MM.1S (cell line): ENCODE results near the gene FBXL19.

ENCODE experiments used
- EZH2 ChIP-seq: fragments of 300-600 bp; sonication (generic); optimal IDR thresholded peaks from 2 replicates; pipeline ENCODE3; 2017; ENCODE audit warnings: low read depth, mild to moderate bottlenecking, antibody characterized with exemption, low read length, mixed read lengths
- EZH2phosphoT487 ChIP-seq: fragments of 300-600 bp; sonication (generic); IDR thresholded peaks from 2 replicates; pipeline ENCODE4 v1.6.1; 2018; ENCODE audit warnings: antibody characterized with exemption, low read length
- TF ChIP-seq, protein P1 (sequence below): fragments of 300-600 bp; sonication (generic); IDR thresholded peaks from 2 replicates; pipeline ENCODE4 v1.5.1; 2016; ENCODE audit warnings: antibody characterized with exemption, low read length, mixed read lengths

DNA sequence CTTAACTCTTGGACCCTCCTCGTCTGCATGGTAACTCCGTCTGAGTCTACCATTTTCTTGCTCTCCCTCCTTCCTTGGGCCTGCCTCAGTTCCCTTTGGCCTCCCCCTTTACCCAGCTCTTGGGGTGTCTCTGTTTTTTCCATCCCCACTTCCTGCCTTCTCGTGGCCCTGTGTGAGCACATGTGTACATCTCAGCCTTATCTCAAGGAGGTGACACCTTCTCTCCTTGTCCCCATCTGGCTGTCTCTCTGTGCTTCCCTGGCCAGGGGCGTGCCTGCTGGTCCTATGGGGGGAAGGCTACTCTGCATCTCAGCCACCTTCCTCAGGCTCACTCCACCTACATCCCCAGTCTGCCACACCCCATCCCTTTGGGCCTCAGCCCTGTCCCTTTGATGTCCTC is 20.4 kb upstream of the FBXL19 start:
- TF ChIP-seq, protein P1, sequence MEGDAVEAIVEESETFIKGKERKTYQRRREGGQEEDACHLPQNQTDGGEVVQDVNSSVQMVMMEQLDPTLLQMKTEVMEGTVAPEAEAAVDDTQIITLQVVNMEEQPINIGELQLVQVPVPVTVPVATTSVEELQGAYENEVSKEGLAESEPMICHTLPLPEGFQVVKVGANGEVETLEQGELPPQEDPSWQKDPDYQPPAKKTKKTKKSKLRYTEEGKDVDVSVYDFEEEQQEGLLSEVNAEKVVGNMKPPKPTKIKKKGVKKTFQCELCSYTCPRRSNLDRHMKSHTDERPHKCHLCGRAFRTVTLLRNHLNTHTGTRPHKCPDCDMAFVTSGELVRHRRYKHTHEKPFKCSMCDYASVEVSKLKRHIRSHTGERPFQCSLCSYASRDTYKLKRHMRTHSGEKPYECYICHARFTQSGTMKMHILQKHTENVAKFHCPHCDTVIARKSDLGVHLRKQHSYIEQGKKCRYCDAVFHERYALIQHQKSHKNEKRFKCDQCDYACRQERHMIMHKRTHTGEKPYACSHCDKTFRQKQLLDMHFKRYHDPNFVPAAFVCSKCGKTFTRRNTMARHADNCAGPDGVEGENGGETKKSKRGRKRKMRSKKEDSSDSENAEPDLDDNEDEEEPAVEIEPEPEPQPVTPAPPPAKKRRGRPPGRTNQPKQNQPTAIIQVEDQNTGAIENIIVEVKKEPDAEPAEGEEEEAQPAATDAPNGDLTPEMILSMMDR = no peak
- TF ChIP-seq EZH2phosphoT487 (no peak), EZH2 (no peak)
